ENCODE results near the gene DNM2.

DNM2 gene

GRCh38 chr19:10761443-10762250 lies 43.8 kb downstream of the DNM2 start:
- POLR2A ChIA-PET (ENCODE audit: low non-redundant PET) = no interaction called here

GRCh38 chr19:10762656-10763055 lies 44.8 kb downstream of the DNM2 start:
- DNase-seq (ENCODE audit: low spot score) = peak; percentile 20
- no peak for TF ChIP-seq CTCF (conservative IDR thresholded peaks at IDR 0.05; ENCODE audit: low read depth)
- CTCF ChIA-PET = interaction anchor here (0.5 to 0.6 kb wide), 2 partner anchors 288 to 374 kb away, joined by 3 read pairs; no protein-coding TSS in a partner anchor
- peak overlapping the region; percentile 64 for H3K27ac ChIP-seq
- POLR2A ChIA-PET (ENCODE audit: low non-redundant PET) = no interaction called here

More at GRCh38 chr19:10761443-10762250, 43.8 kb downstream of the DNM2 start:
- CTCF ChIA-PET = interaction anchor here (0.5 to 0.7 kb wide), 2 partner anchors 44 to 373 kb away, joined by 3 read pairs; partner anchors contain the start of gene DNM2
- DNase-seq (ENCODE audit: low spot score) = no peak
- peak overlapping the region; percentile 64 for H3K27ac ChIP-seq
- TF ChIP-seq CTCF (conservative IDR thresholded peaks at IDR 0.05; ENCODE audit: low read depth) = no peak

- TF ChIP-seq CTCF (conservative IDR thresholded peaks at IDR 0.05; ENCODE audit: low read depth) = no peak
- ChIA-PET CTCF (interaction anchor here (0.6 kb wide), 1 partner anchor 289 kb away, joined by 3 read pairs; no protein-coding TSS in a partner anchor), POLR2A (ENCODE audit: low non-redundant PET) (no interaction called here)
- no peak for DNase-seq (ENCODE audit: low spot score)
- H3K27ac ChIP-seq = peak overlapping the region; percentile 64
Observed at GRCh38 chr19:10763411-10763810, 45.5 kb downstream of the DNM2 start.

GRCh38 chr19:10763828-10764339 lies 46.0 kb downstream of the DNM2 start:
- POLR2A ChIA-PET (ENCODE audit: low non-redundant PET) = no interaction called here
- CTCF ChIA-PET = interaction anchor here (0.5 to 0.7 kb wide), 2 partner anchors 62 to 359 kb away, joined by 4 read pairs; no protein-coding TSS in a partner anchor
- no peak for TF ChIP-seq CTCF (conservative IDR thresholded peaks at IDR 0.05; ENCODE audit: low read depth)
- H3K27ac ChIP-seq = peak overlapping the region; percentile 64
- no peak for DNase-seq (ENCODE audit: low spot score)

- H3K27ac ChIP-seq = peak overlapping the region; percentile 64; the same call in 1 of the 2 replicates
- ChIA-PET CTCF (interaction anchor here (0.5 to 0.7 kb wide), 2 partner anchors 63 to 359 kb away, joined by 4 read pairs; no protein-coding TSS in a partner anchor), POLR2A (ENCODE audit: low non-redundant PET) (no interaction called here)
- no peak for TF ChIP-seq CTCF (conservative IDR thresholded peaks at IDR 0.05; ENCODE audit: low read depth)
- DNase-seq (ENCODE audit: low spot score) = no peak
Observed at GRCh38 chr19:10764340-10764894, 46.5 kb downstream of the DNM2 start.

GRCh38 chr19:10766049-10766623 lies 48.3 kb downstream of the DNM2 start:
- H3K27ac ChIP-seq = peak overlapping the region; percentile 40
- ChIA-PET CTCF (interaction anchor here (0.7 to 0.9 kb wide), 2 partner anchors 21 to 64 kb away, joined by 3 to 4 read pairs; partner anchors contain the start of gene QTRT1), POLR2A (ENCODE audit: low non-redundant PET) (no interaction called here)
- no peak for TF ChIP-seq CTCF (conservative IDR thresholded peaks at IDR 0.05; ENCODE audit: low read depth)
- no peak for DNase-seq (ENCODE audit: low spot score)

Data from RWPE1 (cell line).